ENCODE data around the gene FREM2. TPM values are rescaled to one million over a fixed set of nuclear protein-coding genes. Genes with fewer than 3 reads are reported as not detected.

FREM2 gene
- polyA plus RNA-seq, 2 of the 4 experiments (the other 2 are of a cell fraction), result not detected

GRCh38 chr13:38662362-38662761, 24.5 kb upstream of the FREM2 start:
- H3K4me2 ChIP-seq, result no peak overlapping the region
- no peak for DNase-seq (ENCODE audit: low read depth in 1 of 2, low spot score in 1 of 2)
- ChIA-PET POLR2A (no interaction called here), CTCF (no interaction called here)
- H3K4me3 ChIP-seq, result no peak overlapping the region
- no peak for TF ChIP-seq FOSB (CRISPR knock-in tag; IDR thresholded peaks at IDR 0.05)
- no peak for TF ChIP-seq KDM1A (IDR thresholded peaks at IDR 0.05; ENCODE audit: low read depth)
- no peak for TF ChIP-seq CBX8 (IDR thresholded peaks at IDR 0.05)
- H3K4me1 ChIP-seq, result no peaks in the 10 kb centered on the region
- WGBS (ENCODE audit: missing lambda C conversion rate), result 32% methylated on average over 2 of the region's 2 CpGs
- FAIRE-seq, result no peak
- H3K9me3 ChIP-seq, result no peaks in the 10 kb centered on the region
- ATAC-seq, result no peak
- H3K27ac ChIP-seq, result no peak overlapping the region

- H3K4me3 ChIP-seq, result no peak overlapping the region
- ChIA-PET POLR2A (no interaction called here), CTCF (no interaction called here)
- FAIRE-seq (no peak), DNase-seq (ENCODE audit: low read depth in 1 of 2, low spot score in 1 of 2) (no peak), ATAC-seq (no peak)
- no peak overlapping the region for H3K4me2 ChIP-seq
- H3K9me3 ChIP-seq, result no peaks in the 10 kb centered on the region
- H3K27ac ChIP-seq, result no peak overlapping the region
- WGBS (ENCODE audit: missing lambda C conversion rate), result 88% methylated on average over 2 of the region's 2 CpGs
- TF ChIP-seq CTCF (IDR thresholded peaks at IDR 0.05), result no peak
- TF ChIP-seq HES2 (IDR thresholded peaks at IDR 0.05), result no peak
- TF ChIP-seq ZSCAN20 (CRISPR knock-in tag; IDR thresholded peaks at IDR 0.05), result no peak
- TF ChIP-seq KDM1A (IDR thresholded peaks at IDR 0.05; ENCODE audit: low read depth), result no peak
- TF ChIP-seq MAX (IDR thresholded peaks at IDR 0.05), result no peak
- TF ChIP-seq BCL3 (IDR thresholded peaks at IDR 0.05), result no peak
- TF ChIP-seq E2F6 (IDR thresholded peaks at IDR 0.05; ENCODE audit: borderline replicate concordance, low read depth), result no peak
- no peak for TF ChIP-seq EHMT2 (IDR thresholded peaks at IDR 0.05; ENCODE audit: low read depth)
- no peak for TF ChIP-seq RARB (CRISPR knock-in tag; IDR thresholded peaks at IDR 0.05)
- TF ChIP-seq NR3C1 (IDR thresholded peaks at IDR 0.05), result no peak
- no peaks in the 10 kb centered on the region for H3K4me1 ChIP-seq
Measured at GRCh38 chr13:38664906-38665305, 22.0 kb upstream of the FREM2 start.

GRCh38 chr13:38667526-38668109, 19.3 kb upstream of the FREM2 start:
- no peaks in the 10 kb centered on the region for H3K9me3 ChIP-seq
- ATAC-seq (no peak), DNase-seq (ENCODE audit: low read depth in 1 of 2, low spot score in 1 of 2) (no peak), FAIRE-seq (no peak)
- POLR2A ChIA-PET, result no interaction called here
- WGBS (ENCODE audit: missing lambda C conversion rate), result 17% methylated on average over 6 of the region's 6 CpGs
- CTCF ChIA-PET, result no interaction called here
- TF ChIP-seq PHF8 (IDR thresholded peaks at IDR 0.05; ENCODE audit: borderline replicate concordance, low read depth) (no peak), CBX8 (IDR thresholded peaks at IDR 0.05) (no peak), HES2 (IDR thresholded peaks at IDR 0.05) (no peak), CEBPB (IDR thresholded peaks at IDR 0.05) (no peak), JUN (IDR thresholded peaks at IDR 0.05) (no peak), RFX5 (IDR thresholded peaks at IDR 0.05) (no peak), HDAC2 (IDR thresholded peaks at IDR 0.05) (no peak), HOXA7 (CRISPR knock-in tag; IDR thresholded peaks at IDR 0.05) (no peak), EHF (CRISPR knock-in tag; IDR thresholded peaks at IDR 0.05) (no peak), MAX (IDR thresholded peaks at IDR 0.05) (no peak), POLR2A (IDR thresholded peaks at IDR 0.05; ENCODE audit: low read length) (no peak), ZFP36 (IDR thresholded peaks at IDR 0.05; ENCODE audit: borderline replicate concordance, partially characterized antibody) (no peak), SREBF2 (IDR thresholded peaks at IDR 0.05) (no peak), JUNB (IDR thresholded peaks at IDR 0.05) (no peak), ZNF302 (CRISPR knock-in tag; IDR thresholded peaks at IDR 0.05) (no peak), ATOH8 (CRISPR knock-in tag; IDR thresholded peaks at IDR 0.05; ENCODE audit: low read depth) (no peak), MAFK (IDR thresholded peaks at IDR 0.05; ENCODE audit: partially characterized antibody) (no peak), RNF2 (IDR thresholded peaks at IDR 0.05; ENCODE audit: borderline replicate concordance, low read depth) (no peak)
- no peak overlapping the region for H3K27ac ChIP-seq
- no peak overlapping the region for H3K4me2 ChIP-seq
- no peak overlapping the region for H3K4me3 ChIP-seq
- no peaks in the 10 kb centered on the region for H3K4me1 ChIP-seq
